ENCODE results near the gene EPS15.

DNA sequence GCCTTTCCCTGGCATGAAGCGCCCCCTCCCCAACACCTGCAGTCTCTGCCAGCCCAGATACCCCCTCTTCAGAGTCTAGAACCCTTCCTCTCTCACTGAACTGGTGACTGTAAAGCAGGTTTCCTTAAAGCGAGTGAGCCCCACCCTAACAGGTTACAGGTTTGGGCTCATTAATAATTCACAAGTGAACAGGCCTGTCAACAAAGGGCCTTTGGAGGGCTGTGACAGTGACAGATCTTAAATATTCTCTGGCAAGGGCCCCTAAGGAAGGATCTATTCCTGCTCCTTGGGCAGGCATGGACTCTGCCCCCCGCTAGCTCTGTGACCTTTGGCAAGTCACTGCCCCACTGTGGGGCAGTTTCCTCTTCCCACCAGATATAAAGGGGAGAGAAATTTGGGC is 183.1 kb downstream of the EPS15 start:
- no peak for TF ChIP-seq POLR2A (IDR thresholded peaks at IDR 0.05; ENCODE audit: low read length)
- TF ChIP-seq GATA1 (IDR thresholded peaks at IDR 0.05; ENCODE audit: low read depth, low read length) = no peak
